ENCODE measurements around the gene ZNF341. TPM values are rescaled to one million over a fixed set of nuclear protein-coding genes. Genes with fewer than 3 reads are reported as not detected.

The ZNF341 gene
- total and polyA plus RNA-seq, 2 of the 8 experiments (the other 6 are each of a cell fraction or from before 2014, with no cell fraction given): 5.8 to 6.4 TPM

DNA sequence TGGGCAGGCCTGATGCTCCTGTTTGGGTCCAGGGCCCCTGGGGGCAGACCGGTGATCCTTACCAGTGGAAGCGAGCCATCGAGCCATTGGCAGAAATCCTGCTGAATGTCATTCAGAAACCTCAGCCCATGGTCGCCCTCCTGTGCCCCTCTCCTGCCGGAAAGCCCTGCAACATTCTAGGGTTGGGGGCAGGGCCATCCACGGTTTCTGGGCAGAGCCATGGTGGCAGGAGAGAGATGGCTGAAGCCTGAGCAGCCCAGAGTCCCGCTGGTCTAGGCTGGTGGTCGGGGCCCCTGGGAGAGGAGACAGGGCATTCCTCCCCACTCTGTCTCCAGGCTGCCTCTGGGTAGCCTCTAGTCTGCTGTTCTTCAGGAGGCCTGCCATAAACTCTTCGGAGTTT is 59.7 kb downstream of the ZNF341 start:
- no peak overlapping the region for H3K23ac ChIP-seq (ENCODE audit: insufficient read length)
- no peaks in the 10 kb centered on the region for H3K27me3 ChIP-seq (replicated peaks in 1 of 4; ENCODE audit: control insufficient read depth in 3 of 4, extremely low read depth in 1 of 4, insufficient read depth in 3 of 4, low read length in 3 of 4)
- H3K4me3 ChIP-seq (ENCODE audit: extremely low read depth in 1 of 4, insufficient read depth in 2 of 4, low read depth in 3 of 4, low read length in 4 of 4): no peak overlapping the region
- no peak overlapping the region for H4K5ac ChIP-seq (ENCODE audit: insufficient read length, low read depth, low read length)
- H3K79me1 ChIP-seq (ENCODE audit: low read depth, low read length): no peaks in the 10 kb centered on the region
- H2BK20ac ChIP-seq (ENCODE audit: low read length): no peak overlapping the region
- H3K56ac ChIP-seq (replicated peaks; ENCODE audit: insufficient read length, low read depth, low read length): no peak overlapping the region
- no peak overlapping the region for H3K14ac ChIP-seq (ENCODE audit: insufficient read length)
- WGBS, 2 experiments (ENCODE audit: extremely low coverage in 1 of 2, insufficient coverage in 1 of 2, insufficient read length in 1 of 2, insufficient replicate concordance in 2 of 2, low coverage in 1 of 2, low lambda C conversion rate in 2 of 2, missing lambda C conversion rate in 1 of 2): 95% methylated on average over 8 of the region's 9 CpGs; no CpG with 5 or more reads in 1 of the 2 experiments
- H4K20me1 ChIP-seq (replicated peaks in 1 of 2; ENCODE audit: control insufficient read depth in 1 of 2, insufficient read depth in 2 of 2, low read length in 2 of 2): no peaks in the 10 kb centered on the region
- no peaks in the 10 kb centered on the region for H3K23me2 ChIP-seq (ENCODE audit: low read depth, low read length)
- H3K36me3 ChIP-seq (ENCODE audit: control insufficient read depth in 2 of 4, insufficient read depth in 4 of 4, low read length in 3 of 4): peaks cover 0 to 2% (median 0%) of the 10 kb centered on the region in 4 experiments; a peak in 1 of 8 replicates
- no peak overlapping the region for H3K27ac ChIP-seq (ENCODE audit: low read depth, low read length)
- no peak overlapping the region for H2AK5ac ChIP-seq (ENCODE audit: low read depth, low read length)
- H2BK15ac ChIP-seq (ENCODE audit: low read length): no peak overlapping the region
- no peak overlapping the region for H2AFZ ChIP-seq (ENCODE audit: low read length)
- TF ChIP-seq EP300 (IDR thresholded peaks at IDR 0.05; ENCODE audit: borderline replicate concordance in 1 of 2, low read depth in 2 of 2, low read length in 2 of 2) (no peak), BRCA1 (IDR thresholded peaks at IDR 0.05; ENCODE audit: low read depth, low read length) (no peak), FOSL1 (IDR thresholded peaks at IDR 0.05; ENCODE audit: insufficient read depth, low read depth, low read length) (no peak), YY1 (IDR thresholded peaks at IDR 0.05; ENCODE audit: low read depth, low read length) (no peak), SUZ12 (IDR thresholded peaks at IDR 0.05; ENCODE audit: low read length) (no peak), TBP (IDR thresholded peaks at IDR 0.05; ENCODE audit: low read depth, low read length) (no peak)
- TF ChIP-seq, protein P1, sequence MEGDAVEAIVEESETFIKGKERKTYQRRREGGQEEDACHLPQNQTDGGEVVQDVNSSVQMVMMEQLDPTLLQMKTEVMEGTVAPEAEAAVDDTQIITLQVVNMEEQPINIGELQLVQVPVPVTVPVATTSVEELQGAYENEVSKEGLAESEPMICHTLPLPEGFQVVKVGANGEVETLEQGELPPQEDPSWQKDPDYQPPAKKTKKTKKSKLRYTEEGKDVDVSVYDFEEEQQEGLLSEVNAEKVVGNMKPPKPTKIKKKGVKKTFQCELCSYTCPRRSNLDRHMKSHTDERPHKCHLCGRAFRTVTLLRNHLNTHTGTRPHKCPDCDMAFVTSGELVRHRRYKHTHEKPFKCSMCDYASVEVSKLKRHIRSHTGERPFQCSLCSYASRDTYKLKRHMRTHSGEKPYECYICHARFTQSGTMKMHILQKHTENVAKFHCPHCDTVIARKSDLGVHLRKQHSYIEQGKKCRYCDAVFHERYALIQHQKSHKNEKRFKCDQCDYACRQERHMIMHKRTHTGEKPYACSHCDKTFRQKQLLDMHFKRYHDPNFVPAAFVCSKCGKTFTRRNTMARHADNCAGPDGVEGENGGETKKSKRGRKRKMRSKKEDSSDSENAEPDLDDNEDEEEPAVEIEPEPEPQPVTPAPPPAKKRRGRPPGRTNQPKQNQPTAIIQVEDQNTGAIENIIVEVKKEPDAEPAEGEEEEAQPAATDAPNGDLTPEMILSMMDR (IDR thresholded peaks at IDR 0.05; ENCODE audit: control extremely low read depth in 1 of 3, insufficient read depth in 1 of 3, low read depth in 1 of 3, low read length in 3 of 3): no peak
- no peak overlapping the region for H2BK12ac ChIP-seq (ENCODE audit: low read depth, low read length)
- H3K9me3 ChIP-seq (ENCODE audit: insufficient read depth in 2 of 2, low read depth in 1 of 2, low read length in 1 of 2): no peaks in the 10 kb centered on the region
- DNase-seq (ENCODE audit: low read depth in 1 of 2, low spot score in 2 of 2) (no peak), FAIRE-seq (no peak)
- no peak overlapping the region for H2BK5ac ChIP-seq (ENCODE audit: low read depth, low read length)
- H3K18ac ChIP-seq (ENCODE audit: extremely low read depth, low read length): no peak overlapping the region
- ChIA-PET CTCF (ENCODE audit: partially characterized antibody) (interaction anchor here (0.7 to 5.0 kb wide), 42 partner anchors 8 to 543 kb away, joined by 3 to 51 read pairs (median 4); partner anchors contain the start of gene CHMP4B), POLR2A (ENCODE audit: partially characterized antibody) (interaction anchor here (1.2 to 1.7 kb wide), 2 partner anchors 55 to 59 kb away, joined by 3 read pairs; no protein-coding TSS in a partner anchor)
- no peak overlapping the region for H3K9ac ChIP-seq (replicated peaks in 1 of 4; ENCODE audit: extremely low read depth in 1 of 4, low read depth in 3 of 4, low read length in 3 of 4)
- no peak overlapping the region for H4K91ac ChIP-seq (replicated peaks; ENCODE audit: insufficient read length, low read length)
- H3K4me2 ChIP-seq (ENCODE audit: insufficient read depth in 1 of 2, low read depth in 2 of 2, low read length in 2 of 2): no peak overlapping the region
- H3K4me1 ChIP-seq (replicated peaks in 1 of 4; ENCODE audit: control insufficient read depth in 3 of 4, insufficient read depth in 4 of 4, low read length in 3 of 4): peaks cover 0 to 3% (median under 1%) of the 10 kb centered on the region in 4 experiments; a peak in 1 of 7 replicates
- no peak overlapping the region for H2BK120ac ChIP-seq (replicated peaks; ENCODE audit: low read depth, low read length)
- H3K4ac ChIP-seq (replicated peaks; ENCODE audit: insufficient read length, low read depth, low read length): no peak overlapping the region
- H4K8ac ChIP-seq (ENCODE audit: extremely low read depth, insufficient read depth, low read length): no peak overlapping the region
- H3K79me2 ChIP-seq (ENCODE audit: control insufficient read depth in 1 of 2, insufficient read depth in 2 of 2, low read length in 2 of 2): no peaks in the 10 kb centered on the region

All from H1 (cell line).